GM13977 (cell line): ENCODE measurements around the gene NABP1.

ENCODE experiments used
- DNase-seq: peaks from one replicate; pipeline ENCODE4 v3.0.0; 2012; ENCODE audit warnings: low spot score
- CTCF ChIP-seq: IDR thresholded peaks from 2 replicates; pipeline ENCODE4 v1.5.1; 2012; ENCODE audit warnings: mild to moderate bottlenecking, control low read depth; ENCODE audit not compliant: insufficient read depth; ENCODE audit errors: extremely low read depth, missing control alignments
- in situ Hi-C: fragments of 300-500 bp; cut with MboI; formaldehyde crosslinking; loops from one replicate; pipeline ENCODE4 v1.12.0; 2022; ENCODE audit warnings: low sequenced_read_pairs, low pct_unique_long_range_greater_than_20kb, mixed read lengths, inconsistent platforms; ENCODE audit not compliant: unreplicated experiment

NABP1 gene

DNA sequence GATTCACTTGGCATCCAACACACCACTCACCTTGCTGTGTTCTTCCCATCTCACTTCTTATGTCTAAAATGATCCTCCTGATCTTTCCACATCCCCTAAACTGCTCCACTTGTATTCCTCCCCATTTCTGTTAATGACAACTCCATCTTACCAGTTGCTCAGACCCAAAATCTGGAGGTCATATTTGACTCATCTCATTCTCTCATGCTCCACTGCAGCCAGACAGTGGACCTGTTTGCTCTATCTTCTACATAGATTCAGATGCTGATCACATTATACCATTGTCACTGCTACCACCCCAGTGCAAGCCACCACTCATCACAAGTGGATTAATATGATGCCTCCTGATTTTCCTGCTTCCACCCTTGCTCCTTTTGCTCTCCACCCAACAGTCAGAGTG, 7.9 kb upstream of the NABP1 start:
- DNase-seq = no peak
- TF ChIP-seq CTCF = no peak
- in situ Hi-C loops = no loop called here

DNA sequence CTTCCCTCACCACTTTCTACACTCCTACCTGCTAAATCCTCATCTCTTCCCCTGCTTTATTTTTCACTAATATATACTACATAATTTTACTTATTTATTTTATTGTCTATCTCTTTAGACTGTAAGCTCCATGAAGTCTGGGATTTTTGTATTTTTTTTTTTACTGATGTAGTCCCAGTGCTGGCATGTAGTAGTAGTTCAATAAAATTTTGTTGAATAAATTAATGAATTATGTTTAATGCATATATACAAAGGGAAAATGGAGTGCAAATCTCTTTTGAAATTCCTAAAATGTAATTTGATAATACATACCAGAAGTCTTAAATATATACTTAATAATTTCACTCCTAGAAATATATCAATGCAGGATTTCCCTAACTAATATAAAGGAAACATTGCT, 7.1 kb upstream of the NABP1 start:
- DNase-seq = no peak
- in situ Hi-C loops = no loop called here
- no peak for TF ChIP-seq CTCF

DNA sequence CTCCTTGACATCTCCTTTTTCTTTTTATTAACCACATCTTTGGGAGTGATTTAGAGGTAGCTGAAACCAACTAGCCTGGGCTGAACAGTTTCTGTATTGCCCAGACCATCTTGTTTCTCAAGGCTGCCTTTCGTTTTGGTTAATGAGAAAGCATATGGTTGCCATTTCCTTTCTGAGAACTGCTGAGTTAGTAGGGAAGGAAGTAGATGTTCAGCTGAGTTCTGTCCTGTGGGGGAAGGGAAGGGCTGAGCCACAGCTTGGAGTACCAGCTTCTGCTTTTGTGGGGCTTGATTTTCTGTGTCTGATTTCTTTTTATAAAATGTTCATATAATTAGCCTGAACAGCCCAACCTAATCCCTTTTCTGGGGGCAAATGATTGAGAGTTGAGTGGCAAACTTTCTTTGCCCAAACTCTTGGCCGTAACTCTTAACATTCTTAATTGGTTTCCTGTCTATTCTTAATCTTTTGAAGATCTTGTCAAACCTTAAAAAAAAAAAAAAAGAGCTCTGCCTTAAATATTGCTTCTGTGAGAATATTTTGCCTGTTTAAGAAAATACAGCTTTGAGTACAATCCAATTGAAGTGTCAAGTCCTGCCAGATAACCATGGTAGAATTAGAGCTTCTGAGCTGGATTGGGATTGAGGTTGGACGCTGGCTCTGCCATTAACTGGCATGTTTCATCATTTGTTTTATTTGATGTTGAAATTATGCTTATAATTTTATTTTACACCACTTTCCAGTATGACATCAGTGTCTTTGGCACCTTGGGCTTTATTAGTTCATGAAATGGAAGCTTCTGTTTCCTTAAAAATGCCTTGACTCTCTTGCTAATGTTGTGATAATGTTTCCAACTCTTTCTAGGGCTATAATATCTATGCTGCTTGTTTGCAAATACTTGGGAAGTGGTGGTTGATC, 1.9 kb upstream of the NABP1 start:
- peak; percentile 54 for DNase-seq
- in situ Hi-C loops = no loop called here
- TF ChIP-seq CTCF = no peak

DNA sequence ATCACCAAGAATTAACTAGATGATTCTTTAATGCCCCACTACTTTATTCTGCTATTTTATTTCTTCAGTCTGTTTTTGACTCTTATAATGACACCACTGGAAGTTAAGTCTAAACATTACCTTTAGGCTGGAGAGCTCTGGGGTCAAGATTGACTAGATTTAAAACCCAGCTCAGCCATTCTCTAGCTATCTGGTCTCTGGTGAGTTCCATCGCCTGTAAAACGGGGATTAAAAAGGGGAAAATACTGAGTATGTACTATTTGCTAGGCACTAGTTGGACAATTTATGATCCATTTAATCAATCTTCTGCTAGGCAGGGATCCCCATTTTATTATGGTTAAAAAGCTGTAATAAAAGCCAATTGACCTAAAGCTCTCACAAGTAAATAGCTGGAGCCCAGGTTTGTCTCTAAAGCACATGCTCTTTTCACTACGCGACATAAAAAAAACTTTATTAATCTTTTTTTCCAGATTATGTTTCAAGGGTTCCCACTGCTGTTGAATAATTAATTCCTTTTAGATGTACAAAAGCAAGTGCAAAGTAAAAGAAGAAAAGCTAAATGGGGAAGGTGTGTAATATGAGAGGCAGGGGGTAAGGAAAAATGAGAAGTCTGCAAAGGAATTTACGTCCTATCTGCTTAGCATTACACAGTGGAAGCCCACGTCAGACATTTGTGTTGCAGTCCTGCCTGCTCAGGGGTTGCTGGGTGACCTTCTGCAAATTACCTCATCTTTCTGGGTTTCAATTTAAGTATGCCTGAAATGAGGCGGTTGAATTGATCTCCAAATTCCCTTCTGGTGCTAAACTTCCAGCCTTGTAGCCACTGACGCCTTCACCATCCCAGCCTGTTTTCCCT, 918 bp upstream of the NABP1 start:
- no peak for TF ChIP-seq CTCF
- in situ Hi-C loops = no loop called here
- DNase-seq = peak; percentile 56

GRCh38 chr2:191678437-191679100, 633 bp downstream of the NABP1 start:
- peak; percentile 44 for DNase-seq
- TF ChIP-seq CTCF = no peak
- in situ Hi-C loops = no loop called here
